ENCODE data around the gene ADAM10.
A peak's percentile ranks its signal among the peaks of the same experiment; 100 is the strongest.
"Not testable (repeated sequence)": the region's sequence is repeated elsewhere in the genome, so short reads cannot be mapped to it uniquely, and the experiment has no call there.

Gene ADAM10

GRCh38 chr15:58639992-58640391 is 109.5 kb downstream of the ADAM10 start:
- Mint-ChIP-seq H3K4me1 (ENCODE audit: low read depth) (peaks cover 24% of the 10 kb centered on the region), H3K27me3 (no peaks in the 10 kb centered on the region), H3K4me3 (no peak overlapping the region), H3K27ac (peak overlapping the region; percentile 44), H3K36me3 (ENCODE audit: low read depth) (peaks cover 69% of the 10 kb centered on the region), H3K9me3 (peaks cover 4% of the 10 kb centered on the region)
- DNase-seq: no peak

DNA sequence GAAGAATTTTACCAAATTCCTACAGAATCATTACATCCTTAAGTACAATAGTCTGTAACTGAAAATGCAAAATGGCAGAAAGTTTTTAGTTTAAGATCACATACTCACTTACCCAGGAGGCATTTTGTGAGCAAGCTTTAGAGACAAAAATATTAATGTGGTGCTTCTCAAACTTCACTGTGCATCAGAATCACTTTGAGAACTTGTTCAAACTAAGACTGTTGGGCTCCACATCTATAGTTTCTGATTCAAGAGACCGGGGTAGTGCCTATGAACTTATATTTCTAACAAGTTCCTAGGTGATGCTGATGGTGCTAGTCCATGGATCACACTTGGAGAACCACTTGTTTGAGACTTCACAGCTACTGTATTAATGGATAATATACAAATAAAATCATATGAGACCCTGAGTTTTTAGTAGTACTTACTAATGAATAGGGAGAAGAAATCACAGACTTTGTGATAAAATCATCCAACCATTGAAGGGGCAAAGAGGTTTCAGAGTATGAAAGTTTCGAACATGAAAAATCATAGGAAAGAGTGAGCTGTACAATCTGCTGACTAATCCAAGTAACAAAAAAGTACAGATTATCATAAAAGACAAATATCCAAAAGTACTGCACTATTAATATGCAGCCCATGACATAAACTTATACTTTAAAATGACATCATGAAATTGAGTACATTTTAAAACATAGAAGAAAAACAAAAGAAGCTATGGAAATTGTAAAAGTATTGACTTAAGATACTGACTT is 110.3 kb downstream of the ADAM10 start:
- no peak for DNase-seq
- no peaks in the 10 kb centered on the region for H3K27me3 Mint-ChIP-seq
- peaks cover 4% of the 10 kb centered on the region for H3K9me3 Mint-ChIP-seq
- peaks cover 69% of the 10 kb centered on the region for H3K36me3 Mint-ChIP-seq (ENCODE audit: low read depth)
- peaks cover 22% of the 10 kb centered on the region for H3K4me1 Mint-ChIP-seq (ENCODE audit: low read depth)
- H3K27ac Mint-ChIP-seq: peak overlapping the region; percentile 69
- H3K4me3 Mint-ChIP-seq: no peak overlapping the region

DNA sequence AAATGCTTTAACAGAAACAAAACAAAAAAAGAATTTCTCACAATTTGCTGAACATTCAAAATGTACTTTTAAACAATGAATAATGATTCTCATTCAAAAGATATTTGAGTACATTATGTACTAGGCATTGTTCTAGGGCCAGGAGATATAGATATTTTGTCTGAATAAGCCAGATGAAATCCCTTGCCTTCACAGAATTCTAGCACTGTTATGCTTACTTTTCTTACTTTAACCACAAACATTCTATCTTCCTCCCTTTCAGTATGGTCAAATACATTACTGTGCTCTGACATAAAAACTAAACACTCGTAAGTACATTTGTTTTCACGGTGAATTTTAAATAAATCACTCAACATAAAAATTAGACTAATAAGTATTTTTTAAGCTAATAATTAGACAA is 116.7 kb downstream of the ADAM10 start:
- H3K27ac Mint-ChIP-seq: no peak overlapping the region
- peaks cover 58% of the 10 kb centered on the region for H3K36me3 Mint-ChIP-seq (ENCODE audit: low read depth)
- H3K4me3 Mint-ChIP-seq: no peak overlapping the region
- DNase-seq: no peak
- H3K9me3 Mint-ChIP-seq: no peaks in the 10 kb centered on the region
- H3K4me1 Mint-ChIP-seq (ENCODE audit: low read depth): peaks cover 38% of the 10 kb centered on the region
- H3K27me3 Mint-ChIP-seq: no peaks in the 10 kb centered on the region

DNA sequence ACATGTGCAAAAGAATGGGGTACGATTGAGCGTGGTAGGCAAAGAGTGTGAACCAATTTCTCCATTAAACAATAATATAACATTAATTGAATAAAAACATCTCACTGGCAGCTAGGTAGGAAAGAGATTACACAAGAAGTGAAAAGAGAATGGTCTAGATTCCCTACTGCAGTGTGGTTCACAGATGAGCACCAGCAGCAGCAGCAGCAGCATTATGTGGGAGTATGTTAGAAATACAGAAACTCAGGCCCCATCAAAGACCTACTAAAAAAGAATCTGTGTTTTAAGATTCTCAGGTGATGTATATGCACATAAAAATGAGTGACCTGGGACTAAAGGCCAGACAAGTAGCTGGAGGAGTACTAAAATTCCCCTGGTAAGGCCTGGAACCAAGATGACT is 118.2 kb downstream of the ADAM10 start:
- Mint-ChIP-seq H3K27ac (peak overlapping the region; percentile 80), H3K9me3 (no peaks in the 10 kb centered on the region), H3K27me3 (no peaks in the 10 kb centered on the region), H3K36me3 (ENCODE audit: low read depth) (peaks cover 61% of the 10 kb centered on the region), H3K4me1 (ENCODE audit: low read depth) (peaks cover 51% of the 10 kb centered on the region), H3K4me3 (no peak overlapping the region)
- no peak for DNase-seq

DNA sequence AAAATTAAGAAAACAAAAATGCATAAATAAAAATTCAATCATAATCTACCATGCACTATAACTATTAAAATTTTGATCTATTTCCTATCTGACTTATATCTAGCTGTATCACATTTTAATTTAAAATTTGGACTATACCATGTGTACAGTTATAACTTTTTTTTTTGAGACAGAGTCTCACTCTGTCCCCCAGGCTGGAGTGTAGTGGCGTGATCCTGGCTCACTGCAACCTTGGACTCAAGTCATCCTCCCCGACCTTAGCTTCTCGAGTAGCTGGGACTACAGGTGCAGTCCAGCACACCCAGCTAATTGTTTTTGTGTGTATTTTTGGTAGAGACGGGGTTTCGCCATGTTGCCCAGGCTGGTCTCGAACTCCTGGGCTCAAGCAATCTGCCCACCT is 119.9 kb downstream of the ADAM10 start:
- peaks cover 54% of the 10 kb centered on the region for H3K4me1 Mint-ChIP-seq (ENCODE audit: low read depth)
- H3K27me3 Mint-ChIP-seq: no peaks in the 10 kb centered on the region
- H3K36me3 Mint-ChIP-seq (ENCODE audit: low read depth): peaks cover 70% of the 10 kb centered on the region
- no peak for DNase-seq
- no peak overlapping the region for H3K27ac Mint-ChIP-seq
- H3K9me3 Mint-ChIP-seq: no peaks in the 10 kb centered on the region
- no peak overlapping the region for H3K4me3 Mint-ChIP-seq

DNA sequence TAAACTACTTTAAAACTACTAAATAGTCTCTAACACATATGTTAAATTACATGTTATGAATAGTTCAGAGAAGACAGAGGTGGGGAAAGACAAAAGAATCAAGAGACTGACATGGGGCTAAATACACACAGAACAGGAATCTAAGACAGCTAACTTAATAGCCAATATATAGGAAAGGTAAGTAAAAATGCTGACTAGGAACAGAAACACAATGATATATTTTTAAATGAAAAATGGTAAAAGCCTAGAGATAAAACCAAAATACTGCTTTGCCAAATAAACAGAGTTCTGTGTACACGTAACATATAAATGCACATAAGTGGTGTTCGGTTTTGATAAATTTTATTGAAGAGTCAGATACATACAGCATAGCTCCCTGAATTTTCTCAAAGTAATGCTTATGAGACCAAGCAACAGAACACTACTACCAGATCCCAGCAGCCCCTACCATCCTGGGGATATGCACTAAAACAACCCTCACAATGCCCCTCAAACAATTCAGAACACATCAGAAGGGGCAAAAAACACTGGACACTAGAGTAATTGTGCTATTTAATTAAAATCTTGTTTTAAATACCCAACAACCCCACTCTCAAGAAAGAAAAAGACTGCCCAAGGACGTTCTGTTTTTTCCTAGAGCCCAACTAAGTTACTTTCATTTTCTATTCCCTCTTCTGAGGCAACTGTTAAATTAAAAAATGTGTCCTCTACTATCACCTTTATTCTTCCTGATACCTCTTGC is 121.1 kb downstream of the ADAM10 start:
- H3K36me3 Mint-ChIP-seq (ENCODE audit: low read depth): peaks cover 68% of the 10 kb centered on the region
- no peak for DNase-seq
- H3K4me3 Mint-ChIP-seq: peak overlapping the region; percentile 77
- peaks cover 54% of the 10 kb centered on the region for H3K4me1 Mint-ChIP-seq (ENCODE audit: low read depth)
- H3K9me3 Mint-ChIP-seq: peaks cover 2% of the 10 kb centered on the region
- no peaks in the 10 kb centered on the region for H3K27me3 Mint-ChIP-seq
- peak overlapping the region; percentile 95 for H3K27ac Mint-ChIP-seq

- peaks cover 2% of the 10 kb centered on the region for H3K9me3 Mint-ChIP-seq
- no peaks in the 10 kb centered on the region for H3K27me3 Mint-ChIP-seq
- H3K4me3 Mint-ChIP-seq: peak overlapping the region; percentile 77
- H3K4me1 Mint-ChIP-seq (ENCODE audit: low read depth): peaks cover 59% of the 10 kb centered on the region
- H3K36me3 Mint-ChIP-seq (ENCODE audit: low read depth): peaks cover 69% of the 10 kb centered on the region
- DNase-seq: no peak
- H3K27ac Mint-ChIP-seq: peak overlapping the region; percentile 95
Observed at GRCh38 chr15:58627701-58628100, 121.8 kb downstream of the ADAM10 start.

- peak overlapping the region; percentile 95 for H3K27ac Mint-ChIP-seq
- peak overlapping the region; percentile 77 for H3K4me3 Mint-ChIP-seq
- peaks cover 66% of the 10 kb centered on the region for H3K36me3 Mint-ChIP-seq (ENCODE audit: low read depth)
Observed at GRCh38 chr15:58627046-58627445, 122.5 kb downstream of the ADAM10 start.

GRCh38 chr15:58626378-58626777 is 123.1 kb downstream of the ADAM10 start:
- peaks cover 68% of the 10 kb centered on the region for H3K36me3 Mint-ChIP-seq (ENCODE audit: low read depth)
- no peak for DNase-seq
- H3K4me3 Mint-ChIP-seq: no peak overlapping the region
- peaks cover 64% of the 10 kb centered on the region for H3K4me1 Mint-ChIP-seq (ENCODE audit: low read depth)
- no peaks in the 10 kb centered on the region for H3K27me3 Mint-ChIP-seq
- no peak overlapping the region for H3K27ac Mint-ChIP-seq
- peaks cover 2% of the 10 kb centered on the region for H3K9me3 Mint-ChIP-seq

More at GRCh38 chr15:58627046-58627445, 122.5 kb downstream of the ADAM10 start:
- DNase-seq: no peak
- Mint-ChIP-seq H3K9me3 (peaks cover 2% of the 10 kb centered on the region), H3K4me1 (ENCODE audit: low read depth) (peaks cover 64% of the 10 kb centered on the region), H3K27me3 (no peaks in the 10 kb centered on the region)

- DNase-seq: no peak
- H3K27me3 Mint-ChIP-seq: no peaks in the 10 kb centered on the region
- H3K9me3 Mint-ChIP-seq: peaks cover 11% of the 10 kb centered on the region
- peaks cover 42% of the 10 kb centered on the region for H3K4me1 Mint-ChIP-seq (ENCODE audit: low read depth)
- no peak overlapping the region for H3K4me3 Mint-ChIP-seq
- peak overlapping the region; percentile 63 for H3K27ac Mint-ChIP-seq
- H3K36me3 Mint-ChIP-seq (ENCODE audit: low read depth): peaks cover 77% of the 10 kb centered on the region
Observed at GRCh38 chr15:58622877-58623276, 126.6 kb downstream of the ADAM10 start.

- H3K4me3 Mint-ChIP-seq, DNase-seq, H3K27ac Mint-ChIP-seq, H3K27me3 Mint-ChIP-seq: not testable (repeated sequence)
- Mint-ChIP-seq H3K9me3 (peaks cover 22% of the 10 kb centered on the region), H3K4me1 (ENCODE audit: low read depth) (peaks cover 33% of the 10 kb centered on the region), H3K36me3 (ENCODE audit: low read depth) (peaks cover 76% of the 10 kb centered on the region)
Observed at GRCh38 chr15:58620268-58620667, 129.2 kb downstream of the ADAM10 start.

DNA sequence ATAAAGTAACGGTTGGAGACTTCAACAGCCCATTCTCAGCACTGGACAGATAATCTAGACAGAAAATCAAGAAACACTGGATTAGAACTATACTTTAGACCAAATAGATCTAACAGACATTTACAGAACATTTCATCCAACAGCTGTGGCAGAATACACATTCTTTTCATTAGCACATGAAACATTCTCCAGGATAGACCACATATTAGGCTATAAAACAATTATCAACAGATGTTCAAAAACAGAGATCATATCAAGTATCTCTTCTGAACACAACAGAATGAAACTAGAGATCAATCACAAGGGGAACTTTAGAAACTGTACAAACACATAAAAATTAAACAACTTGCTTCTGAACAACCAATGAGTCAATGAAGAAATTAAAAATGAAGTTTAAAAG is 133.3 kb downstream of the ADAM10 start:
- H3K4me1 Mint-ChIP-seq (ENCODE audit: low read depth): peaks cover 24% of the 10 kb centered on the region
- DNase-seq: no peak
- H3K27me3 Mint-ChIP-seq: no peaks in the 10 kb centered on the region
- H3K9me3 Mint-ChIP-seq: peaks cover 30% of the 10 kb centered on the region
- no peak overlapping the region for H3K4me3 Mint-ChIP-seq
- H3K27ac Mint-ChIP-seq: no peak overlapping the region
- H3K36me3 Mint-ChIP-seq (ENCODE audit: low read depth): peaks cover 84% of the 10 kb centered on the region

- Mint-ChIP-seq H3K27ac (no peak overlapping the region), H3K27me3 (no peaks in the 10 kb centered on the region), H3K4me3 (no peak overlapping the region), H3K9me3 (peaks cover 21% of the 10 kb centered on the region), H3K4me1 (ENCODE audit: low read depth) (peaks cover 35% of the 10 kb centered on the region), H3K36me3 (ENCODE audit: low read depth) (peaks cover 86% of the 10 kb centered on the region)
- DNase-seq: no peak
Observed at GRCh38 chr15:58611731-58612676, 137.5 kb downstream of the ADAM10 start.

GRCh38 chr15:58608711-58609110 is 140.8 kb downstream of the ADAM10 start:
- Mint-ChIP-seq H3K27me3 (no peaks in the 10 kb centered on the region), H3K4me3 (no peak overlapping the region), H3K36me3 (ENCODE audit: low read depth) (peaks cover 81% of the 10 kb centered on the region), H3K9me3 (peaks cover 2% of the 10 kb centered on the region), H3K4me1 (ENCODE audit: low read depth) (peaks cover 32% of the 10 kb centered on the region), H3K27ac (no peak overlapping the region)
- no peak for DNase-seq

Measured in activated T-cell treated with anti-CD3 and anti-CD28 coated beads, Interleukin-2, amount 50 U/mL, for 24 hours (primary cell).